ENCODE results near the gene ZNF860. TPM values are rescaled to one million over a fixed set of nuclear protein-coding genes. Genes with fewer than 3 reads are reported as not detected.

The ZNF860 gene
- total and polyA plus RNA-seq, 12 donors = 0.06 to 0.28 (median 0.20) TPM; not detected in 2

- Histone ChIP-seq H3K27me3 (no peaks in the 10 kb centered on the region), H3K9me3 (peaks cover 0 to 12% (median 0%) of the 10 kb centered on the region in 11 donors), H3K36me3 (no peaks in the 10 kb centered on the region), H3K4me3 (no peak overlapping the region), H3K27ac (no peak overlapping the region), H3K4me1 (peaks cover 0 to 37% (median 8%) of the 10 kb centered on the region in 9 donors)
- WGBS, 2 donors = 90 to 91% methylated on average over 6 of the region's 6 CpGs
- ATAC-seq = no peak
- DNase-seq = no peak
- intact Hi-C loops (cut with DNase I) = no loop called here
- TF ChIP-seq CTCF (IDR thresholded peaks at IDR 0.05) = no peak
These were observed 33.3 kb upstream of the ZNF860 start for GRCh38 chr3:31948280-31948679.

- WGBS, 2 donors = 69 to 73% methylated on average over 4 of the region's 4 CpGs
- H3K9me3 ChIP-seq = peaks cover 0 to 26% (median 10%) of the 10 kb centered on the region in 11 donors
- H3K27ac ChIP-seq = no peak overlapping the region
- DNase-seq (no peak), ATAC-seq (no peak)
- peaks cover 0 to 9% (median 1%) of the 10 kb centered on the region in 9 donors for H3K4me1 ChIP-seq
- no peak overlapping the region for H3K4me3 ChIP-seq
- TF ChIP-seq CTCF (IDR thresholded peaks at IDR 0.05) = no peak
- no peaks in the 10 kb centered on the region for H3K36me3 ChIP-seq
- H3K27me3 ChIP-seq = no peaks in the 10 kb centered on the region
- intact Hi-C loops (cut with DNase I) = no loop called here
These were observed 29.3 kb upstream of the ZNF860 start for GRCh38 chr3:31952205-31952604.

DNA sequence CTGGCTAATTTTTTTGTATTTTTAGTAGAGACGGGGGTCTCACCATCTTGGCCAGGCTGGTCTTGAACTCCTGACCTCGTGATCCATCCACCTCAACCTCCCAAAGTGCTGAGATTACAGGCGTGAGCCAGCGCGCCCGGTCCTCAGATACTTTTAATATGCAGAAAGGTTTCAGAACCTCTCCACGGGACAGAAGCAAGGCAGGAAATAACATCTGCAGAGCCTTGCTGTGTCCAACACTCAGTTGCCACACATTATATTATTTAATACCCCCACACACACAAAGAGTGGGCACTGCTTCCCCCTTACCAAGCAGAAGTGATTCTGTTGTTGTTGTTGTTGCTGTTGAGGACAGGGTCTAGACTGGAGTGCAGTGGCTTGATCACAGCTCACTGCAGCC, 28.5 kb upstream of the ZNF860 start:
- intact Hi-C loops (cut with DNase I) = no loop called here
- Histone ChIP-seq H3K4me3 (no peak overlapping the region), H3K4me1 (peaks cover 0 to 11% (median 3%) of the 10 kb centered on the region in 9 donors), H3K27me3 (no peaks in the 10 kb centered on the region), H3K9me3 (peaks cover 0 to 26% (median 10%) of the 10 kb centered on the region in 11 donors), H3K36me3 (no peaks in the 10 kb centered on the region), H3K27ac (no peak overlapping the region)
- TF ChIP-seq CTCF (IDR thresholded peaks at IDR 0.05) = no peak
- 91 to 92% methylated on average over 7 of the region's 7 CpGs for WGBS, 2 donors
- no peak for DNase-seq
- ATAC-seq = no peak

DNA sequence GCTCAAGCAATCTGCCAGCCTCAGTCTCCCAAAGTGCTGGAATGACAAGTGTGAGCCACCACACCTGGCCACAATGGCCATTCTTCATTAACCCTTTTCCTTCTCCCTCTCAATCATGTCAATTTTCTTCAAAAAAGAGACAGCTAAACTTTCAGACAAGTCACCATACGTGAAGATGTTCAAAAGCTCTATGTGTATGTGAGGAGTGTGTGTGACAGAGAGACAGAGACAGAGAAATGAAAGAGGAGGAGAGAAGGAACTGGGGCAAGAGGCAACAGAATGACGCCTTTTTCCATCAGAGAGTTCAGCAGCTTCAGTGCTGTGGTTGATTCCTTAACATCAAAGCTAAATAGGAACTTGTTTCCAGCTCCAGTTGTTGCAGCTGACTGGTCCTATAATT, 27.9 kb upstream of the ZNF860 start:
- WGBS, 2 donors = 91 to 99% methylated on average over 2 of the region's 2 CpGs
- ATAC-seq (no peak), DNase-seq (no peak)
- H3K36me3 ChIP-seq = no peaks in the 10 kb centered on the region
- no peak overlapping the region for H3K27ac ChIP-seq
- H3K27me3 ChIP-seq = no peaks in the 10 kb centered on the region
- peaks cover 0 to 26% (median 10%) of the 10 kb centered on the region in 11 donors for H3K9me3 ChIP-seq
- no peak overlapping the region for H3K4me3 ChIP-seq
- intact Hi-C loops (cut with DNase I) = no loop called here
- TF ChIP-seq CTCF (IDR thresholded peaks at IDR 0.05) = no peak
- H3K4me1 ChIP-seq = peaks cover 0 to 17% (median 9%) of the 10 kb centered on the region in 9 donors
